Measurements from ENCODE around the gene DCLK2. TPM values are rescaled to one million over a fixed set of nuclear protein-coding genes. Genes with fewer than 3 reads are reported as not detected.
A peak's percentile ranks its signal among the peaks of the same experiment; 100 is the strongest.

The DCLK2 gene
- total and polyA plus RNA-seq, 2 of the 8 experiments (the other 6 are each of a cell fraction or from before 2014, with no cell fraction given) = 0.32 to 0.37 TPM

DNA sequence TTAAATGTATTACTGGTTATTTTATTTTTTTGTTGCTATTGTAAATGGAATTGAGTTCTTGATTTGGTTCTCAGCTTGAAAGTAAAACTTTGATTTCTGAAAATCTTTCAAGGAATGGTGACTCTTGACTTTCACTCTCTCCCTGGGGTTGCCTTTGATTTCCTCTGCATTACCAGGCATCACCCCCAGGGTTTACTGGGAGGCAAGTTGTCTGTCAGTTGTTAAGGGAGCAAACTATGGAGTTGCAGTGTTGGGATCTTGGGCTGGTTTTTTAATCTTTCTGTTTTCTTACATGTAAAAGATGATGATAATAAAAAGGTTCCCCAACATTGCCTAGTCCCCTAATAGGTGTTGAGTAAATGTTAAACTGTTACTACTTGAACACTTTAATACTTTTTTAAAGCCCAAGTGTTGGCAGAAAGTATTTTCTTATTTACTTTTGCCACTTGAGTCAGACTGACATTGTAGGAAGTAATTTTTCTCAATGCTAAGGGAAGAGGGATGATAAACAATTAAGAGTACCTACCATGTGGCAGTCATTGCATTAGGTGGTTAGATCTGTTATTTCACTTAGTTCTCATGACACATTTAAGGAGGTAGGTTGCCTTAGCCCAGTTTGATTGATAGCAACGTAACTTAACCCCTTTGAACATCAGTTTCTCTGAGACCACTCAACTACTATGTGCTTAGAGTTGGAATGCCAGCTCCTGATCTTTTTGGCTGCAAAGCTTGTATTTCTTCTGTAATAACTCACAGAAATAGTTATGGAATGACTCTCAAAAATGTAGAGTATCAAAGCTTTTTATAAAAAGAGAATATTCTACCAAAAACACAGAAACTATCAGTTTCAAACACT is 67.1 kb downstream of the DCLK2 start:
- H3K4me2 ChIP-seq (ENCODE audit: insufficient read depth in 1 of 2, low read depth in 2 of 2, low read length in 2 of 2) = no peak overlapping the region
- H2AK5ac ChIP-seq (ENCODE audit: low read depth, low read length) = no peak overlapping the region
- no peaks in the 10 kb centered on the region for H4K20me1 ChIP-seq (replicated peaks in 1 of 2; ENCODE audit: control insufficient read depth in 1 of 2, insufficient read depth in 2 of 2, low read length in 2 of 2)
- no peak overlapping the region for H4K5ac ChIP-seq (ENCODE audit: insufficient read length, low read depth, low read length)
- H3K79me2 ChIP-seq (ENCODE audit: control insufficient read depth in 1 of 2, insufficient read depth in 2 of 2, low read length in 2 of 2) = no peaks in the 10 kb centered on the region
- ChIA-PET POLR2A (ENCODE audit: partially characterized antibody) (no interaction called here), CTCF (ENCODE audit: partially characterized antibody) (interaction anchor here (0.7 to 2.3 kb wide), 15 partner anchors 9 to 134 kb away, joined by 3 to 10 read pairs (median 3); no protein-coding TSS in a partner anchor)
- no peak overlapping the region for H4K91ac ChIP-seq (replicated peaks; ENCODE audit: insufficient read length, low read length)
- H2BK12ac ChIP-seq (ENCODE audit: low read depth, low read length) = no peak overlapping the region
- H3K79me1 ChIP-seq (ENCODE audit: low read depth, low read length) = no peaks in the 10 kb centered on the region
- no peak overlapping the region for H2AFZ ChIP-seq (ENCODE audit: low read length)
- no peak overlapping the region for H3K23ac ChIP-seq (ENCODE audit: insufficient read length)
- H2BK15ac ChIP-seq (ENCODE audit: low read length) = no peak overlapping the region
- H3K14ac ChIP-seq (ENCODE audit: insufficient read length) = no peak overlapping the region
- H3K4me1 ChIP-seq (replicated peaks in 1 of 4; ENCODE audit: control insufficient read depth in 3 of 4, insufficient read depth in 4 of 4, low read length in 3 of 4) = no peaks in the 10 kb centered on the region
- no peak overlapping the region for H2BK120ac ChIP-seq (replicated peaks; ENCODE audit: low read depth, low read length)
- H3K9ac ChIP-seq (replicated peaks in 1 of 4; ENCODE audit: extremely low read depth in 1 of 4, low read depth in 3 of 4, low read length in 3 of 4) = no peak overlapping the region
- no peak overlapping the region for H2BK5ac ChIP-seq (ENCODE audit: low read depth, low read length)
- 0 out of 4 replicates have a peak, but pooled peaks cover 0 to 7% of the 10 kb centered on the region in 2 experiments for H3K9me3 ChIP-seq (ENCODE audit: insufficient read depth in 2 of 2, low read depth in 1 of 2, low read length in 1 of 2)
- H3K36me3 ChIP-seq (ENCODE audit: control insufficient read depth in 2 of 4, insufficient read depth in 4 of 4, low read length in 3 of 4) = no peaks in the 10 kb centered on the region
- no peak for TF ChIP-seq MAFK (IDR thresholded peaks at IDR 0.05; ENCODE audit: low read depth, low read length)
- TF ChIP-seq TCF12 (IDR thresholded peaks at IDR 0.05; ENCODE audit: low read depth, low read length) = no peak
- TF ChIP-seq RXRA (IDR thresholded peaks at IDR 0.05; ENCODE audit: insufficient read depth, low read depth, low read length) = no peak
- TF ChIP-seq RAD21 (IDR thresholded peaks at IDR 0.05 in 1 of 2, conservative IDR thresholded peaks at IDR 0.05 in 1 of 2; ENCODE audit: low read depth in 2 of 2, low read length in 2 of 2) = peak in 1 of 2 experiments; percentile 16; a peak in 1 of 4 replicates
- TF ChIP-seq CEBPB (IDR thresholded peaks at IDR 0.05; ENCODE audit: low read depth, low read length) = no peak
- TF ChIP-seq, protein P1, sequence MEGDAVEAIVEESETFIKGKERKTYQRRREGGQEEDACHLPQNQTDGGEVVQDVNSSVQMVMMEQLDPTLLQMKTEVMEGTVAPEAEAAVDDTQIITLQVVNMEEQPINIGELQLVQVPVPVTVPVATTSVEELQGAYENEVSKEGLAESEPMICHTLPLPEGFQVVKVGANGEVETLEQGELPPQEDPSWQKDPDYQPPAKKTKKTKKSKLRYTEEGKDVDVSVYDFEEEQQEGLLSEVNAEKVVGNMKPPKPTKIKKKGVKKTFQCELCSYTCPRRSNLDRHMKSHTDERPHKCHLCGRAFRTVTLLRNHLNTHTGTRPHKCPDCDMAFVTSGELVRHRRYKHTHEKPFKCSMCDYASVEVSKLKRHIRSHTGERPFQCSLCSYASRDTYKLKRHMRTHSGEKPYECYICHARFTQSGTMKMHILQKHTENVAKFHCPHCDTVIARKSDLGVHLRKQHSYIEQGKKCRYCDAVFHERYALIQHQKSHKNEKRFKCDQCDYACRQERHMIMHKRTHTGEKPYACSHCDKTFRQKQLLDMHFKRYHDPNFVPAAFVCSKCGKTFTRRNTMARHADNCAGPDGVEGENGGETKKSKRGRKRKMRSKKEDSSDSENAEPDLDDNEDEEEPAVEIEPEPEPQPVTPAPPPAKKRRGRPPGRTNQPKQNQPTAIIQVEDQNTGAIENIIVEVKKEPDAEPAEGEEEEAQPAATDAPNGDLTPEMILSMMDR (IDR thresholded peaks at IDR 0.05; ENCODE audit: control extremely low read depth in 1 of 3, insufficient read depth in 1 of 3, low read depth in 1 of 3, low read length in 3 of 3) = peak in 2 of 3 experiments; percentile 9 to 43; a peak in 2 of 4 replicates
- no peak for TF ChIP-seq TBP (IDR thresholded peaks at IDR 0.05; ENCODE audit: low read depth, low read length)
- TF ChIP-seq YY1 (IDR thresholded peaks at IDR 0.05; ENCODE audit: low read depth, low read length) = no peak
- H4K8ac ChIP-seq (ENCODE audit: extremely low read depth, insufficient read depth, low read length) = no peak overlapping the region
- no peak overlapping the region for H3K4ac ChIP-seq (replicated peaks; ENCODE audit: insufficient read length, low read depth, low read length)
- FAIRE-seq (peak; percentile 77), DNase-seq (ENCODE audit: low read depth in 1 of 2, low spot score in 2 of 2) (no peak)
- no peak overlapping the region for H3K27ac ChIP-seq (ENCODE audit: low read depth, low read length)
- H3K4me3 ChIP-seq (ENCODE audit: extremely low read depth in 1 of 4, insufficient read depth in 2 of 4, low read depth in 3 of 4, low read length in 4 of 4) = no peak overlapping the region
- H3K18ac ChIP-seq (ENCODE audit: extremely low read depth, low read length) = no peak overlapping the region
- H2BK20ac ChIP-seq (ENCODE audit: low read length) = no peak overlapping the region
- no peaks in the 10 kb centered on the region for H3K27me3 ChIP-seq (replicated peaks in 1 of 4; ENCODE audit: control insufficient read depth in 3 of 4, extremely low read depth in 1 of 4, insufficient read depth in 3 of 4, low read length in 3 of 4)
- 87% methylated on average over 1 of the region's 1 CpG; no CpG with 5 or more reads in 1 of the 2 experiments for WGBS, 2 experiments (ENCODE audit: extremely low coverage in 1 of 2, insufficient coverage in 1 of 2, insufficient read length in 1 of 2, insufficient replicate concordance in 2 of 2, low coverage in 1 of 2, low lambda C conversion rate in 2 of 2, missing lambda C conversion rate in 1 of 2)
- no peak overlapping the region for H3K56ac ChIP-seq (replicated peaks; ENCODE audit: insufficient read length, low read depth, low read length)
- H3K23me2 ChIP-seq (ENCODE audit: low read depth, low read length) = no peaks in the 10 kb centered on the region
